ENCODE measurements around the gene OMP. TPM values are rescaled to one million over a fixed set of nuclear protein-coding genes. Genes with fewer than 3 reads are reported as not detected.

OMP gene
- total RNA-seq, 1 experiment from 2014 or later: not detected

- DNase-seq (ENCODE audit: low read depth): no peak
Measured at GRCh38 chr11:77103319-77103718, 679 bp downstream of the OMP start.

- no peak for DNase-seq (ENCODE audit: low read depth)
Measured at GRCh38 chr11:77104727-77105126, 2.1 kb downstream of the OMP start.

- peak; percentile 38 for DNase-seq (ENCODE audit: low read depth)
Measured at GRCh38 chr11:77106321-77106720, 3.7 kb downstream of the OMP start.

GRCh38 chr11:77106759-77107158 is 4.1 kb downstream of the OMP start:
- no peak for DNase-seq (ENCODE audit: low read depth)

- peak; percentile 89 for DNase-seq (ENCODE audit: low read depth)
Measured at GRCh38 chr11:77107950-77108349, 5.3 kb downstream of the OMP start.

- DNase-seq (ENCODE audit: low read depth): no peak
Measured at GRCh38 chr11:77108436-77108835, 5.8 kb downstream of the OMP start.

GRCh38 chr11:77109236-77110019 is 6.8 kb downstream of the OMP start:
- DNase-seq (ENCODE audit: low read depth): peak; percentile 54

GRCh38 chr11:77110836-77111235 is 8.2 kb downstream of the OMP start:
- no peak for DNase-seq (ENCODE audit: low read depth)

- peak; percentile 20 for DNase-seq (ENCODE audit: low read depth)
Measured at GRCh38 chr11:77111277-77111676, 8.6 kb downstream of the OMP start.

- DNase-seq (ENCODE audit: low read depth): no peak
Measured at GRCh38 chr11:77111946-77112345, 9.3 kb downstream of the OMP start.

- no peak for DNase-seq (ENCODE audit: low read depth)
Measured at GRCh38 chr11:77112641-77113381, 10.2 kb downstream of the OMP start.

- DNase-seq (ENCODE audit: low read depth): peak; percentile 39
Measured at GRCh38 chr11:77113382-77114088, 10.9 kb downstream of the OMP start.

GRCh38 chr11:77114089-77114463 is 11.4 kb downstream of the OMP start:
- no peak for DNase-seq (ENCODE audit: low read depth)

- no peak for DNase-seq (ENCODE audit: low read depth)
Measured at GRCh38 chr11:77115181-77115611, 12.6 kb downstream of the OMP start.

GRCh38 chr11:77115956-77116355 is 13.3 kb downstream of the OMP start:
- DNase-seq (ENCODE audit: low read depth): no peak

GRCh38 chr11:77117492-77117891 is 14.9 kb downstream of the OMP start:
- no peak for DNase-seq (ENCODE audit: low read depth)

- DNase-seq (ENCODE audit: low read depth): no peak
Measured at GRCh38 chr11:77118086-77118485, 15.4 kb downstream of the OMP start.

GRCh38 chr11:77118971-77119370 is 16.3 kb downstream of the OMP start:
- no peak for DNase-seq (ENCODE audit: low read depth)

- no peak for DNase-seq (ENCODE audit: low read depth)
Measured at GRCh38 chr11:77119531-77119936, 16.9 kb downstream of the OMP start.

- DNase-seq (ENCODE audit: low read depth): no peak
Measured at GRCh38 chr11:77120571-77120970, 17.9 kb downstream of the OMP start.

- no peak for DNase-seq (ENCODE audit: low read depth)
Measured at GRCh38 chr11:77121096-77121640, 18.5 kb downstream of the OMP start.

GRCh38 chr11:77121876-77122575 is 19.4 kb downstream of the OMP start:
- no peak for DNase-seq (ENCODE audit: low read depth)

Measured in Daoy (cell line).